ENCODE measurements around the gene CREBL2. TPM values are rescaled to one million over a fixed set of nuclear protein-coding genes. Genes with fewer than 3 reads are reported as not detected.

Gene CREBL2
- total RNA-seq, 4 donors from 2014 or later: 31.0 to 45.6 (median 41.2) TPM

DNA sequence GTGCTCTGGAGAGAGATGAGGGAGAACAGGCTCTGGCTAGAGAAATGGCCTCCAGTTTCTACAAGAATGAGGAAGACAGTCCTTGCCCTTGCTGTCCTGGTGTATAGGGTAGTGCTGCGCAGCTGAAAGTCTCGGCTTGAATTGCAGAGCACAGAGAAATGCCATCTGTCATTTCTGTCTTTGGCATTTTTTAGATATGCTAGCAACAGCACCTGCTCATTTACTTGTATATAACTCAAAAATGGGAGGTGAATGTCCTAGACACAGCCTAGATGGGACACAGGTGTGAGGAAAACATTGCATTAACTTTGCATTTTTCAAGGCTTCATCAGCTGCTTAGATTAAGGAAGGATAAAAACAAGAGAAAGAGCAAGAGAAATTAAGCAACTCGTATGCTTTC, 48.5 kb downstream of the CREBL2 start:
- no peak for DNase-seq (ENCODE audit: low spot score in 2 of 2)
- 22% methylated on average over 3 of the region's 3 CpGs for WGBS
- no peak overlapping the region for H3K27ac ChIP-seq
- no peaks in the 10 kb centered on the region for H3K9me3 ChIP-seq
- peaks cover 15% of the 10 kb centered on the region for H3K4me1 ChIP-seq
- TF ChIP-seq POLR2AphosphoS5 (IDR thresholded peaks at IDR 0.05) (no peak), POLR2A (IDR thresholded peaks at IDR 0.05) (no peak), EP300 (IDR thresholded peaks at IDR 0.05) (no peak)
- no peaks in the 10 kb centered on the region for H3K36me3 ChIP-seq
- no peak overlapping the region for H3K4me3 ChIP-seq
- H3K27me3 ChIP-seq: no peaks in the 10 kb centered on the region

- Histone ChIP-seq H3K27me3 (no peaks in the 10 kb centered on the region), H3K27ac (no peak overlapping the region), H3K9me3 (no peaks in the 10 kb centered on the region), H3K4me1 (peaks cover 6% of the 10 kb centered on the region), H3K4me3 (no peak overlapping the region), H3K36me3 (no peaks in the 10 kb centered on the region)
- 55% methylated on average over 7 of the region's 7 CpGs for WGBS
- TF ChIP-seq, protein P1, sequence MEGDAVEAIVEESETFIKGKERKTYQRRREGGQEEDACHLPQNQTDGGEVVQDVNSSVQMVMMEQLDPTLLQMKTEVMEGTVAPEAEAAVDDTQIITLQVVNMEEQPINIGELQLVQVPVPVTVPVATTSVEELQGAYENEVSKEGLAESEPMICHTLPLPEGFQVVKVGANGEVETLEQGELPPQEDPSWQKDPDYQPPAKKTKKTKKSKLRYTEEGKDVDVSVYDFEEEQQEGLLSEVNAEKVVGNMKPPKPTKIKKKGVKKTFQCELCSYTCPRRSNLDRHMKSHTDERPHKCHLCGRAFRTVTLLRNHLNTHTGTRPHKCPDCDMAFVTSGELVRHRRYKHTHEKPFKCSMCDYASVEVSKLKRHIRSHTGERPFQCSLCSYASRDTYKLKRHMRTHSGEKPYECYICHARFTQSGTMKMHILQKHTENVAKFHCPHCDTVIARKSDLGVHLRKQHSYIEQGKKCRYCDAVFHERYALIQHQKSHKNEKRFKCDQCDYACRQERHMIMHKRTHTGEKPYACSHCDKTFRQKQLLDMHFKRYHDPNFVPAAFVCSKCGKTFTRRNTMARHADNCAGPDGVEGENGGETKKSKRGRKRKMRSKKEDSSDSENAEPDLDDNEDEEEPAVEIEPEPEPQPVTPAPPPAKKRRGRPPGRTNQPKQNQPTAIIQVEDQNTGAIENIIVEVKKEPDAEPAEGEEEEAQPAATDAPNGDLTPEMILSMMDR (IDR thresholded peaks at IDR 0.05): no peak
- no peak for TF ChIP-seq EP300 (IDR thresholded peaks at IDR 0.05)
- TF ChIP-seq POLR2AphosphoS5 (IDR thresholded peaks at IDR 0.05): no peak
- TF ChIP-seq POLR2A (IDR thresholded peaks at IDR 0.05): no peak
- no peak for DNase-seq (ENCODE audit: low spot score in 2 of 2)
Observed at GRCh38 chr12:12661086-12661856, 49.6 kb downstream of the CREBL2 start.

GRCh38 chr12:12663644-12664294, 52.1 kb downstream of the CREBL2 start:
- no peak overlapping the region for H3K4me3 ChIP-seq
- 96% methylated on average over 15 of the region's 15 CpGs for WGBS
- no peaks in the 10 kb centered on the region for H3K9me3 ChIP-seq
- H3K27ac ChIP-seq: no peak overlapping the region
- DNase-seq (ENCODE audit: low spot score in 2 of 2): no peak
- no peaks in the 10 kb centered on the region for H3K27me3 ChIP-seq
- no peaks in the 10 kb centered on the region for H3K36me3 ChIP-seq
- TF ChIP-seq, protein P1 (IDR thresholded peaks at IDR 0.05): no peak
- no peak for TF ChIP-seq POLR2A (IDR thresholded peaks at IDR 0.05)
- peaks cover 5% of the 10 kb centered on the region for H3K4me1 ChIP-seq

- 81% methylated on average over 13 of the region's 13 CpGs for WGBS
- Histone ChIP-seq H3K9me3 (no peaks in the 10 kb centered on the region), H3K4me3 (no peak overlapping the region), H3K36me3 (no peaks in the 10 kb centered on the region), H3K27me3 (no peaks in the 10 kb centered on the region), H3K4me1 (peaks cover 2% of the 10 kb centered on the region), H3K27ac (no peak overlapping the region)
- TF ChIP-seq POLR2A (IDR thresholded peaks at IDR 0.05): no peak
- DNase-seq (ENCODE audit: low spot score in 2 of 2): no peak
Observed at GRCh38 chr12:12665194-12665593, 53.5 kb downstream of the CREBL2 start.

GRCh38 chr12:12668005-12668404, 56.3 kb downstream of the CREBL2 start:
- H3K27me3 ChIP-seq: no peaks in the 10 kb centered on the region
- TF ChIP-seq POLR2AphosphoS5 (IDR thresholded peaks at IDR 0.05) (no peak), EP300 (IDR thresholded peaks at IDR 0.05) (no peak), POLR2A (IDR thresholded peaks at IDR 0.05) (no peak)
- TF ChIP-seq, protein P1 (IDR thresholded peaks at IDR 0.05): no peak
- DNase-seq (ENCODE audit: low spot score in 2 of 2): no peak
- WGBS: 89% methylated on average over 1 of the region's 1 CpG
- no peaks in the 10 kb centered on the region for H3K9me3 ChIP-seq
- no peak overlapping the region for H3K4me3 ChIP-seq
- no peaks in the 10 kb centered on the region for H3K4me1 ChIP-seq
- H3K36me3 ChIP-seq: no peaks in the 10 kb centered on the region
- H3K27ac ChIP-seq: no peak overlapping the region

DNA sequence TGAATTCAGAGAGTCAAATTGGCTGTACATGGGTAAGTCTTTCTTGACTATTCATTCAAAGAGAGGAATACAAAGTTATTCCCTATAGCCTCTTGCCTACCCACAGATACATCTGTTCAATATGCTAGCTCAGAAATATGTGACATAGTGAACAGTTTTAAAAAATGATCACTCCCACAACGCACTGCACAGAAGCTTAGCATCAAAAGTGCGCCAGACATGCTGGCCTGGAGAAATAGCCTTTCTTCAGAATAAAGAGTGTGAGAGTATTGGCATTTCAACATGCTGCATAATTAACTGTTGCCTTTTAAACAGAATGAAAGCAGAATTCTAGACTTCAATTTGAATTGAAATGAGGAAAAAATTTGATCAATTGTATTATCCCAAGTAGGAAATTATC, 57.3 kb downstream of the CREBL2 start:
- WGBS: 89% methylated on average over 2 of the region's 2 CpGs
- Histone ChIP-seq H3K27ac (no peak overlapping the region), H3K27me3 (no peaks in the 10 kb centered on the region), H3K4me3 (no peak overlapping the region), H3K4me1 (no peaks in the 10 kb centered on the region), H3K9me3 (no peaks in the 10 kb centered on the region), H3K36me3 (no peaks in the 10 kb centered on the region)
- no peak for TF ChIP-seq POLR2A (IDR thresholded peaks at IDR 0.05)
- no peak for TF ChIP-seq POLR2AphosphoS5 (IDR thresholded peaks at IDR 0.05)
- DNase-seq (ENCODE audit: low spot score in 2 of 2): no peak
